Liver (tissue), 9 donors: Measurements from ENCODE around the gene HSD17B8. TPM values are rescaled to one million over a fixed set of nuclear protein-coding genes. Genes with fewer than 3 reads are reported as not detected.

Source experiments
- DNase-seq: peaks from one replicate; pipeline ENCODE4 v3.0.0-alpha.2; 2017; ENCODE audit warnings: low spot score
- H3K27ac ChIP-seq, 2 donors: one replicate each; pipeline ENCODE4 v1.7.0; 2013; ENCODE audit warnings: inconsistent platforms in 2 of 2, low read length in 2 of 2, control low read depth in 1 of 2, low read depth in 1 of 2, mild to moderate bottlenecking in 1 of 2
- H3K27me3 ChIP-seq, 4 donors: one replicate each; pipeline versions ENCODE4 v1.6.1 to v1.7.0; 2013; ENCODE audit warnings: low read length in 3 of 4, inconsistent platforms in 1 of 4, mild to moderate bottlenecking in 1 of 4, moderate library complexity in 1 of 4; ENCODE audit not compliant: control insufficient read depth in 4 of 4, insufficient read depth in 4 of 4
- H3K36me3 ChIP-seq, 4 donors: one replicate each; pipeline versions ENCODE4 v1.6.1 to v1.7.0; 2013; ENCODE audit warnings: low read length in 3 of 4, mild to moderate bottlenecking in 3 of 4, low read depth in 1 of 4, moderate library complexity in 1 of 4; ENCODE audit not compliant: control insufficient read depth in 4 of 4, insufficient read depth in 3 of 4
- H3K4me1 ChIP-seq, 4 donors: one replicate each; pipeline versions ENCODE4 v1.6.1 to v1.7.0; 2013; ENCODE audit warnings: low read length in 3 of 4, mild to moderate bottlenecking in 3 of 4, moderate library complexity in 1 of 4; ENCODE audit not compliant: control insufficient read depth in 4 of 4, insufficient read depth in 4 of 4
- H3K4me3 ChIP-seq, 3 donors: one replicate each; pipeline versions ENCODE4 v1.6.1 to v1.7.0; 2013; ENCODE audit warnings: low read length in 3 of 3, control low read depth in 1 of 3, low read depth in 1 of 3, mild to moderate bottlenecking in 1 of 3
- H3K9ac ChIP-seq, 2 donors: one replicate each; pipeline ENCODE4 v1.7.0; 2013; ENCODE audit warnings: low read length in 2 of 2, mild to moderate bottlenecking in 2 of 2, moderate library complexity in 2 of 2, control low read depth in 1 of 2, low read depth in 1 of 2
- H3K9me3 ChIP-seq, 4 donors: one replicate each; pipeline versions ENCODE4 v1.6.1 to v1.7.0; 2013; ENCODE audit warnings: low read length in 3 of 4; ENCODE audit not compliant: control insufficient read depth in 4 of 4
- EGR1 ChIP-seq, 2 donors: IDR thresholded peaks; 2 replicates each; pipeline ENCODE4 v1.6.1; 2016 to 2018; ENCODE audit warnings: antibody characterized with exemption in 2 of 2, low read depth in 2 of 2
- FOXA1 ChIP-seq: IDR thresholded peaks from 2 replicates; pipeline ENCODE4 v1.6.1; 2016; ENCODE audit warnings: antibody characterized with exemption
- FOXA2 ChIP-seq: IDR thresholded peaks from 2 replicates; pipeline ENCODE4 v1.6.1; 2016; ENCODE audit warnings: antibody characterized with exemption
- GABPA ChIP-seq, 2 donors: IDR thresholded peaks in 1 of 2; conservative IDR thresholded peaks in 1 of 2; 2 replicates each; pipeline ENCODE4 v1.6.1; 2016; ENCODE audit warnings: antibody characterized with exemption in 2 of 2, mild to moderate bottlenecking in 1 of 2, moderate library complexity in 1 of 2
- HNF4A ChIP-seq, 2 donors: conservative IDR thresholded peaks; 2 replicates each; pipeline ENCODE4 v1.6.1; 2016; ENCODE audit warnings: antibody characterized with exemption in 2 of 2, mild to moderate bottlenecking in 2 of 2
- HNF4G ChIP-seq: IDR thresholded peaks from 2 replicates; pipeline ENCODE4 v1.6.1; 2016; ENCODE audit warnings: antibody characterized with exemption
- JUND ChIP-seq, 2 donors: IDR thresholded peaks; 2 replicates each; pipeline ENCODE4 v1.6.1; 2016; ENCODE audit warnings: antibody characterized with exemption in 2 of 2
- NR2F2 ChIP-seq: IDR thresholded peaks from 2 replicates; pipeline ENCODE4 v1.6.1; 2016; ENCODE audit warnings: antibody characterized with exemption
- RAD21 ChIP-seq, 2 donors: IDR thresholded peaks; 2 replicates each; pipeline ENCODE4 v1.6.1; 2016; ENCODE audit warnings: antibody characterized with exemption in 2 of 2, mild to moderate bottlenecking in 2 of 2
- RXRA ChIP-seq, 2 donors: IDR thresholded peaks; 2 replicates each; pipeline ENCODE4 v1.6.1; 2017 to 2018; ENCODE audit warnings: antibody characterized with exemption in 2 of 2, mild to moderate bottlenecking in 1 of 2
- SP1 ChIP-seq: IDR thresholded peaks from 2 replicates; pipeline ENCODE4 v1.6.1; 2018; ENCODE audit warnings: antibody characterized with exemption, mild to moderate bottlenecking
- TAF1 ChIP-seq: conservative IDR thresholded peaks from 2 replicates; pipeline ENCODE4 v1.6.1; 2016; ENCODE audit warnings: antibody characterized with exemption, mild to moderate bottlenecking
- YY1 ChIP-seq: IDR thresholded peaks from 2 replicates; pipeline ENCODE4 v1.6.1; 2016; ENCODE audit warnings: antibody characterized with exemption, mild to moderate bottlenecking
- WGBS: extraction: QIAGEN DNeasy Blood & Tissue Kit; methylation state at CpG from one replicate; pipeline ENCODE4 v1.1.7; 2013; 5-methylcytosine and 5-hydroxymethylcytosine counted together
- polyA plus RNA-seq, 2 donors: library from polyadenylated mRNA; stranded (reverse) in 1 of 2; unstranded in 1 of 2; fragments of 200-250 nt in 1 of 2; fragments of >200 nt in 1 of 2; fragmentation: Nextera tagmentation in 1 of 2; extraction: Ambion mirVana in 1 of 2; gene quantifications; one replicate each; pipeline versions ENCODE4 v1.2.1 to v1.2.3, GENCODE V29; 2013 to 2015
- total RNA-seq, 2 donors: library from RNA; depleted of rRNA; stranded (reverse); fragments of >200 nt; gene quantifications; one replicate each; pipeline ENCODE4 v1.2.3, GENCODE V29; 2014
- TF ChIP-seq, protein P1 (sequence below): IDR thresholded peaks from 2 replicates; pipeline ENCODE4 v1.6.1; 2016; ENCODE audit warnings: antibody characterized with exemption, mild to moderate bottlenecking
- TF ChIP-seq, protein P2 (sequence below): IDR thresholded peaks from 2 replicates; pipeline ENCODE4 v1.6.1; 2016; ENCODE audit warnings: antibody characterized with exemption
- TF ChIP-seq, protein P3 (sequence below): IDR thresholded peaks from 2 replicates; pipeline ENCODE4 v1.6.1; 2016; ENCODE audit warnings: antibody characterized with exemption
- TF ChIP-seq, protein P4 (sequence below): fragments of 150-350 bp; IDR thresholded peaks from 2 replicates; pipeline ENCODE4 v1.5.1; 2017; ENCODE audit warnings: improper control_type of control experiment, low read depth, low read length; ENCODE audit not compliant: missing input control
- TF ChIP-seq, protein P5 (sequence below): IDR thresholded peaks from 2 replicates; pipeline ENCODE4 v1.6.1; 2016; ENCODE audit warnings: antibody characterized with exemption
- donor health status: healthy.
- donor health status: healthy.
- donor health status: healthy.
- donor health status: healthy.
- donor health status: healthy.

HSD17B8 gene
- total and polyA plus RNA-seq, 4 donors: 24.5 to 52.3 (median 37.5) TPM

DNA sequence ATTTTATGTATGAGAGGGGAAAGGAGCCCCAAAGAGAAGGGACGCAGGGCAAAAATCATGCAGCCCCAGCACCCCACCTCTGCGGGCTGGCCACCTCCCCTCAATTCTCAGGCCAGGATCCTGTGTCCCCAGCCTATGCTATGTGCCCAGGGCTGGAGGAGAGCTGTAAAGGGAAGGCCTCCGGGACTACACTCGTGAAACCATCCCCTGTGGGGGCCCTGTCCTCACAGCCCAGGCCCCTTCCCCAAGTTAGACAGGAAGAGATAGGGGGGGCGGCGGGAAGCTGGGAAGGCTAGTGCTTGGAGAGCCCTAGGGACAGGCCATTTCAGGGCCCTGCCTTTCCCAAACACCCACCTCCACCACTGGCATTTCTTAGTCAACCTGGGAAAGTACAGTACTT, 10.8 kb upstream of the HSD17B8 start:
- Histone ChIP-seq H3K9me3 (no peaks in the 10 kb centered on the region), H3K4me3 (no peak overlapping the region), H3K4me1 (peaks cover 5 to 40% (median 28%) of the 10 kb centered on the region in 4 donors), H3K9ac (no peak overlapping the region), H3K27ac (no peak overlapping the region), H3K36me3 (peaks cover 0 to 31% (median 24%) of the 10 kb centered on the region in 4 donors), H3K27me3 (no peaks in the 10 kb centered on the region)
- 76% methylated on average over 6 of the region's 6 CpGs for WGBS
- TF ChIP-seq FOXA1 (no peak), HNF4A (conservative IDR thresholded peaks at IDR 0.05) (no peak), JUND (IDR thresholded peaks at IDR 0.05) (no peak), FOXA2 (no peak), HNF4G (no peak), YY1 (no peak), RXRA (IDR thresholded peaks at IDR 0.05) (no peak)
- TF ChIP-seq, protein P1, sequence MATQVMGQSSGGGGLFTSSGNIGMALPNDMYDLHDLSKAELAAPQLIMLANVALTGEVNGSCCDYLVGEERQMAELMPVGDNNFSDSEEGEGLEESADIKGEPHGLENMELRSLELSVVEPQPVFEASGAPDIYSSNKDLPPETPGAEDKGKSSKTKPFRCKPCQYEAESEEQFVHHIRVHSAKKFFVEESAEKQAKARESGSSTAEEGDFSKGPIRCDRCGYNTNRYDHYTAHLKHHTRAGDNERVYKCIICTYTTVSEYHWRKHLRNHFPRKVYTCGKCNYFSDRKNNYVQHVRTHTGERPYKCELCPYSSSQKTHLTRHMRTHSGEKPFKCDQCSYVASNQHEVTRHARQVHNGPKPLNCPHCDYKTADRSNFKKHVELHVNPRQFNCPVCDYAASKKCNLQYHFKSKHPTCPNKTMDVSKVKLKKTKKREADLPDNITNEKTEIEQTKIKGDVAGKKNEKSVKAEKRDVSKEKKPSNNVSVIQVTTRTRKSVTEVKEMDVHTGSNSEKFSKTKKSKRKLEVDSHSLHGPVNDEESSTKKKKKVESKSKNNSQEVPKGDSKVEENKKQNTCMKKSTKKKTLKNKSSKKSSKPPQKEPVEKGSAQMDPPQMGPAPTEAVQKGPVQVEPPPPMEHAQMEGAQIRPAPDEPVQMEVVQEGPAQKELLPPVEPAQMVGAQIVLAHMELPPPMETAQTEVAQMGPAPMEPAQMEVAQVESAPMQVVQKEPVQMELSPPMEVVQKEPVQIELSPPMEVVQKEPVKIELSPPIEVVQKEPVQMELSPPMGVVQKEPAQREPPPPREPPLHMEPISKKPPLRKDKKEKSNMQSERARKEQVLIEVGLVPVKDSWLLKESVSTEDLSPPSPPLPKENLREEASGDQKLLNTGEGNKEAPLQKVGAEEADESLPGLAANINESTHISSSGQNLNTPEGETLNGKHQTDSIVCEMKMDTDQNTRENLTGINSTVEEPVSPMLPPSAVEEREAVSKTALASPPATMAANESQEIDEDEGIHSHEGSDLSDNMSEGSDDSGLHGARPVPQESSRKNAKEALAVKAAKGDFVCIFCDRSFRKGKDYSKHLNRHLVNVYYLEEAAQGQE: no peak
- TF ChIP-seq, protein P2, sequence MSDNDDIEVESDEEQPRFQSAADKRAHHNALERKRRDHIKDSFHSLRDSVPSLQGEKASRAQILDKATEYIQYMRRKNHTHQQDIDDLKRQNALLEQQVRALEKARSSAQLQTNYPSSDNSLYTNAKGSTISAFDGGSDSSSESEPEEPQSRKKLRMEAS: no peak
- TF ChIP-seq, protein P3, sequence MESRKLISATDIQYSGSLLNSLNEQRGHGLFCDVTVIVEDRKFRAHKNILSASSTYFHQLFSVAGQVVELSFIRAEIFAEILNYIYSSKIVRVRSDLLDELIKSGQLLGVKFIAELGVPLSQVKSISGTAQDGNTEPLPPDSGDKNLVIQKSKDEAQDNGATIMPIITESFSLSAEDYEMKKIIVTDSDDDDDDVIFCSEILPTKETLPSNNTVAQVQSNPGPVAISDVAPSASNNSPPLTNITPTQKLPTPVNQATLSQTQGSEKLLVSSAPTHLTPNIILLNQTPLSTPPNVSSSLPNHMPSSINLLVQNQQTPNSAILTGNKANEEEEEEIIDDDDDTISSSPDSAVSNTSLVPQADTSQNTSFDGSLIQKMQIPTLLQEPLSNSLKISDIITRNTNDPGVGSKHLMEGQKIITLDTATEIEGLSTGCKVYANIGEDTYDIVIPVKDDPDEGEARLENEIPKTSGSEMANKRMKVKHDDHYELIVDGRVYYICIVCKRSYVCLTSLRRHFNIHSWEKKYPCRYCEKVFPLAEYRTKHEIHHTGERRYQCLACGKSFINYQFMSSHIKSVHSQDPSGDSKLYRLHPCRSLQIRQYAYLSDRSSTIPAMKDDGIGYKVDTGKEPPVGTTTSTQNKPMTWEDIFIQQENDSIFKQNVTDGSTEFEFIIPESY: no peak
- no peak for DNase-seq

DNA sequence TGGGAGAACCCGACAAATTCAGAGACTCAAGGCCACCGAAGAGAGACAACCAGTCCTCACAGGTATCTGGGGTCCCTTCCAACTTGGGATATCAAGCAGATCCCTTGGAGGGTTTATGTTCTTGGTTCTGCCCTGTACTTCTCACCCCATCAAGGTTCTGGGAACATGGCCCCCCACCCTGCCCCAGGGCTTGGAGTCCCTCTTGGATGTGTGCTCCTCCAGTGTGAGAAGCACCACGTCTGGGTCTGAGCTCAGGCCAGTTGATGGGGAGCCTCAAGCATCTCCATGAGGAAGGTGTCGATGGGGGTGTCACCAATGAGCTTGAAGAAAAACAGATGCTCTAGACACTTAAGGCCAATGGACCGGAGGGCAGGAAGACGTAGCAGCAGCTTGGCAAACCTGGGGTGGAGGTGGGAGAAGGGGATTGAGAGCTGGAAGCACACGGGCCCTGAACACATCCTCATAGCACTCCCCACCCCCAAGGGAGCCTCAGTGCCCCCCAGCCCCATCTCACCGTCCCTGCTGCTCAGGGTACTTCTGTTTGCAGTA, 9.9 kb upstream of the HSD17B8 start:
- H3K4me1 ChIP-seq: peaks cover 5 to 49% (median 35%) of the 10 kb centered on the region in 4 donors
- H3K36me3 ChIP-seq: peaks cover 0 to 31% (median 24%) of the 10 kb centered on the region in 4 donors
- no peak overlapping the region for H3K4me3 ChIP-seq
- H3K27me3 ChIP-seq: no peaks in the 10 kb centered on the region
- WGBS: 89% methylated on average over 8 of the region's 8 CpGs
- H3K9ac ChIP-seq: no peak overlapping the region
- no peaks in the 10 kb centered on the region for H3K9me3 ChIP-seq
- no peak overlapping the region for H3K27ac ChIP-seq
- no peak for DNase-seq
- TF ChIP-seq GABPA (IDR thresholded peaks at IDR 0.05 in 1 of 2, conservative IDR thresholded peaks at IDR 0.05 in 1 of 2) (no peak), FOXA2 (no peak), YY1 (no peak), JUND (IDR thresholded peaks at IDR 0.05) (no peak), FOXA1 (no peak), RXRA (IDR thresholded peaks at IDR 0.05) (no peak), RAD21 (IDR thresholded peaks at IDR 0.05) (no peak), HNF4G (no peak), NR2F2 (no peak), TAF1 (no peak), EGR1 (IDR thresholded peaks at IDR 0.05; ENCODE audit: low read depth in 2 of 2) (no peak), SP1 (no peak)
- TF ChIP-seq, protein P2: no peak
- TF ChIP-seq, protein P4, sequence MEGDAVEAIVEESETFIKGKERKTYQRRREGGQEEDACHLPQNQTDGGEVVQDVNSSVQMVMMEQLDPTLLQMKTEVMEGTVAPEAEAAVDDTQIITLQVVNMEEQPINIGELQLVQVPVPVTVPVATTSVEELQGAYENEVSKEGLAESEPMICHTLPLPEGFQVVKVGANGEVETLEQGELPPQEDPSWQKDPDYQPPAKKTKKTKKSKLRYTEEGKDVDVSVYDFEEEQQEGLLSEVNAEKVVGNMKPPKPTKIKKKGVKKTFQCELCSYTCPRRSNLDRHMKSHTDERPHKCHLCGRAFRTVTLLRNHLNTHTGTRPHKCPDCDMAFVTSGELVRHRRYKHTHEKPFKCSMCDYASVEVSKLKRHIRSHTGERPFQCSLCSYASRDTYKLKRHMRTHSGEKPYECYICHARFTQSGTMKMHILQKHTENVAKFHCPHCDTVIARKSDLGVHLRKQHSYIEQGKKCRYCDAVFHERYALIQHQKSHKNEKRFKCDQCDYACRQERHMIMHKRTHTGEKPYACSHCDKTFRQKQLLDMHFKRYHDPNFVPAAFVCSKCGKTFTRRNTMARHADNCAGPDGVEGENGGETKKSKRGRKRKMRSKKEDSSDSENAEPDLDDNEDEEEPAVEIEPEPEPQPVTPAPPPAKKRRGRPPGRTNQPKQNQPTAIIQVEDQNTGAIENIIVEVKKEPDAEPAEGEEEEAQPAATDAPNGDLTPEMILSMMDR: no peak
- TF ChIP-seq, protein P5, sequence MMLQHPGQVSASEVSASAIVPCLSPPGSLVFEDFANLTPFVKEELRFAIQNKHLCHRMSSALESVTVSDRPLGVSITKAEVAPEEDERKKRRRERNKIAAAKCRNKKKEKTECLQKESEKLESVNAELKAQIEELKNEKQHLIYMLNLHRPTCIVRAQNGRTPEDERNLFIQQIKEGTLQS: no peak
- TF ChIP-seq, protein P1: no peak
